ENCODE measurements around the gene TAS2R1.

Gene TAS2R1

DNA sequence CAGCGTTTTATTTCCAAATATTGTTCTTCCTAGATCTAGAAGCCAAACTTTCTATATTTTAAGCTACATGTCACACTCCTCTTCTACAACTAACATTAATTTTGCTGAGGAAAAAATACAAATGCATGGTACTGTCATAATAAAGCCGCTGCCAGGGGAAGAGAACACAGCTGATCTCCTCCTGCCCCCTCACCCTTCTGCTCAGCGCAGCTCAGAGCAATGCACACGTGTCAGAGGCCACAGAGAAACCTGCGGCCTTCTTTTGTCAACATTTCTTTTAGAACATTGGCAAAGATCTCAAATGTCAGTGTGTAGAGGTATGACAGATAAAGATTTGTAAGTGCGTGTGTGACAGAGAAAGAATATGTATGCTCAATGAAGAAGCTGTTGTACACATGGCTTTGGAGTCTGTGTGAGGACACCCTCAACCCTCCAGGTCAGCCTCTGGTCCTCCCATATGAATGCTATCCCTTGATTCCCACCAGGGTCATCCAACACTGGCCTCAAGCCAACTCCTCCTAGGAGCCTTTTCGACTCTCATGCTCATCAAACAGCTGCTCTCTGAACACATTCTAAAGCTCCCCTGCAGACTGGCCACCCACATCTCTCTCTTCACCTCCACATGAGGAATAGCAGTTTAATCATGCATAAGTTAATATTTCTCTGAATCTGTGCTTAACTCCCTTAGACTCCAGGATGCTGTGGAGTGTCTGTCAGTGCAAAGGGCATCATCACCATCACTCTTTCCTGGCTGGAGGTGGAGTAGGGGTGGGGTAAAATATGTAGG lies 40.9 kb downstream of the TAS2R1 start:
- no peak overlapping the region for H3K9ac ChIP-seq (ENCODE audit: low read length)

GRCh38 chr5:9588254-9588653 lies 41.9 kb downstream of the TAS2R1 start:
- Histone ChIP-seq H3K79me2 (ENCODE audit: low read length) (no peaks in the 10 kb centered on the region), H3K36me3 (replicated peaks; ENCODE audit: insufficient read depth, low read length) (no peaks in the 10 kb centered on the region), H3F3A (ENCODE audit: insufficient read depth, low read length) (no peaks in the 10 kb centered on the region), H3K4me1 (ENCODE audit: low read length) (no peaks in the 10 kb centered on the region), H3K4me3 (ENCODE audit: low read length) (no peak overlapping the region), H3K27me3 (replicated peaks; ENCODE audit: insufficient read depth, low read length) (no peaks in the 10 kb centered on the region), H3K9me3 (replicated peaks; ENCODE audit: insufficient read depth, low read length) (no peaks in the 10 kb centered on the region), H3K4me2 (ENCODE audit: low read depth, low read length) (no peak overlapping the region), H4K20me1 (ENCODE audit: insufficient read depth, low read length) (no peaks in the 10 kb centered on the region), H2AFZ (ENCODE audit: low read length) (no peak overlapping the region), H3K27ac (ENCODE audit: low read length) (no peak overlapping the region), H3K9ac (ENCODE audit: low read length) (no peak overlapping the region), H3K9me2 (replicated peaks; ENCODE audit: insufficient read depth, low read length) (no peaks in the 10 kb centered on the region)
- DNase-seq, result no peak
- no peak for TF ChIP-seq EZH2 (optimal IDR thresholded peaks at IDR 0.05; ENCODE audit: low read depth, low read length)
- TF ChIP-seq CTCF (IDR thresholded peaks at IDR 0.05; ENCODE audit: low read length), result no peak
- no peak for TF ChIP-seq EZH2phosphoT487 (IDR thresholded peaks at IDR 0.05; ENCODE audit: low read length)

More for the DNA sequence above, 40.9 kb downstream of the TAS2R1 start:
- TF ChIP-seq EZH2 (optimal IDR thresholded peaks at IDR 0.05; ENCODE audit: low read depth, low read length) (no peak), EZH2phosphoT487 (IDR thresholded peaks at IDR 0.05; ENCODE audit: low read length) (no peak), CTCF (IDR thresholded peaks at IDR 0.05; ENCODE audit: low read length) (no peak)
- no peak for DNase-seq
- no peak overlapping the region for H3K4me2 ChIP-seq (ENCODE audit: low read depth, low read length)
- no peaks in the 10 kb centered on the region for H3K9me3 ChIP-seq (replicated peaks; ENCODE audit: insufficient read depth, low read length)
- no peaks in the 10 kb centered on the region for H3K9me2 ChIP-seq (replicated peaks; ENCODE audit: insufficient read depth, low read length)
- H2AFZ ChIP-seq (ENCODE audit: low read length), result no peak overlapping the region
- no peaks in the 10 kb centered on the region for H3K27me3 ChIP-seq (replicated peaks; ENCODE audit: insufficient read depth, low read length)
- no peak overlapping the region for H3K4me3 ChIP-seq (ENCODE audit: low read length)
- H3F3A ChIP-seq (ENCODE audit: insufficient read depth, low read length), result no peaks in the 10 kb centered on the region
- no peaks in the 10 kb centered on the region for H3K79me2 ChIP-seq (ENCODE audit: low read length)
- no peaks in the 10 kb centered on the region for H4K20me1 ChIP-seq (ENCODE audit: insufficient read depth, low read length)
- no peaks in the 10 kb centered on the region for H3K36me3 ChIP-seq (replicated peaks; ENCODE audit: insufficient read depth, low read length)
- no peak overlapping the region for H3K27ac ChIP-seq (ENCODE audit: low read length)
- H3K4me1 ChIP-seq (ENCODE audit: low read length), result no peaks in the 10 kb centered on the region

- no peak for DNase-seq
- Histone ChIP-seq H2AFZ (ENCODE audit: low read length) (no peak overlapping the region), H3K9me3 (replicated peaks; ENCODE audit: insufficient read depth, low read length) (no peaks in the 10 kb centered on the region), H3F3A (ENCODE audit: insufficient read depth, low read length) (no peaks in the 10 kb centered on the region), H3K79me2 (ENCODE audit: low read length) (no peaks in the 10 kb centered on the region), H3K4me3 (ENCODE audit: low read length) (no peak overlapping the region), H4K20me1 (ENCODE audit: insufficient read depth, low read length) (no peaks in the 10 kb centered on the region), H3K27me3 (replicated peaks; ENCODE audit: insufficient read depth, low read length) (no peaks in the 10 kb centered on the region), H3K4me2 (ENCODE audit: low read depth, low read length) (no peak overlapping the region), H3K4me1 (ENCODE audit: low read length) (no peaks in the 10 kb centered on the region), H3K9ac (ENCODE audit: low read length) (no peak overlapping the region), H3K27ac (ENCODE audit: low read length) (no peak overlapping the region), H3K36me3 (replicated peaks; ENCODE audit: insufficient read depth, low read length) (no peaks in the 10 kb centered on the region), H3K9me2 (replicated peaks; ENCODE audit: insufficient read depth, low read length) (no peaks in the 10 kb centered on the region)
- TF ChIP-seq CTCF (IDR thresholded peaks at IDR 0.05; ENCODE audit: low read length) (no peak), EZH2phosphoT487 (IDR thresholded peaks at IDR 0.05; ENCODE audit: low read length) (no peak), EZH2 (optimal IDR thresholded peaks at IDR 0.05; ENCODE audit: low read depth, low read length) (no peak)
Measured at GRCh38 chr5:9587135-9587534, 43.0 kb downstream of the TAS2R1 start.

All from MM.1S (cell line).